Measurements from ENCODE around the gene RNF220.

GRCh38 chr1:44609412-44609767 is 204.3 kb downstream of the RNF220 start:
- TF ChIP-seq POLR2A (IDR thresholded peaks at IDR 0.05) (no peak), EP300 (IDR thresholded peaks at IDR 0.05) (no peak), POLR2AphosphoS5 (IDR thresholded peaks at IDR 0.05) (no peak)
- TF ChIP-seq, protein P1, sequence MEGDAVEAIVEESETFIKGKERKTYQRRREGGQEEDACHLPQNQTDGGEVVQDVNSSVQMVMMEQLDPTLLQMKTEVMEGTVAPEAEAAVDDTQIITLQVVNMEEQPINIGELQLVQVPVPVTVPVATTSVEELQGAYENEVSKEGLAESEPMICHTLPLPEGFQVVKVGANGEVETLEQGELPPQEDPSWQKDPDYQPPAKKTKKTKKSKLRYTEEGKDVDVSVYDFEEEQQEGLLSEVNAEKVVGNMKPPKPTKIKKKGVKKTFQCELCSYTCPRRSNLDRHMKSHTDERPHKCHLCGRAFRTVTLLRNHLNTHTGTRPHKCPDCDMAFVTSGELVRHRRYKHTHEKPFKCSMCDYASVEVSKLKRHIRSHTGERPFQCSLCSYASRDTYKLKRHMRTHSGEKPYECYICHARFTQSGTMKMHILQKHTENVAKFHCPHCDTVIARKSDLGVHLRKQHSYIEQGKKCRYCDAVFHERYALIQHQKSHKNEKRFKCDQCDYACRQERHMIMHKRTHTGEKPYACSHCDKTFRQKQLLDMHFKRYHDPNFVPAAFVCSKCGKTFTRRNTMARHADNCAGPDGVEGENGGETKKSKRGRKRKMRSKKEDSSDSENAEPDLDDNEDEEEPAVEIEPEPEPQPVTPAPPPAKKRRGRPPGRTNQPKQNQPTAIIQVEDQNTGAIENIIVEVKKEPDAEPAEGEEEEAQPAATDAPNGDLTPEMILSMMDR (IDR thresholded peaks at IDR 0.05), result peak in 3 of 6 experiments; percentile 20 to 40 (median 36)
